Measurements from ENCODE around the gene MYLIP.

MYLIP gene

DNA sequence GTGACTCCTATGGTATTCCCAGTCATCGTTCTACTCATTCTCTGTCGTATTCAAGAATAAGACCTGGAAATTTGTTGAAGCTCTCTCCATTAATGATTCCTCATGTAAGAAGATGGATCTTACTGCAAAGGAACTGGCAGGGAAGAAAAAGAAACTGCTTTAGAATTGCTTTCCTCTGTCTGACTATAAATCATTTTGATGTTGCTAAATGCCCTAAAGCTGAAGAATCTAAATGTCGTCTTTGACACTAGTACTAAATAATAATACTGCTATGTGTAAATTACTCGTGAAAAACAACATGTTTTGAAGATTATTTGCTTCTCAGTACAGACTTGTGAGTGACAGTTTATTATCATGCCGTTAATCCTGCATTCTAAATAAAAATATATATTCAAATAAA, 20.5 kb upstream of the MYLIP start:
- no peak for DNase-seq (ENCODE audit: low read depth)

DNA sequence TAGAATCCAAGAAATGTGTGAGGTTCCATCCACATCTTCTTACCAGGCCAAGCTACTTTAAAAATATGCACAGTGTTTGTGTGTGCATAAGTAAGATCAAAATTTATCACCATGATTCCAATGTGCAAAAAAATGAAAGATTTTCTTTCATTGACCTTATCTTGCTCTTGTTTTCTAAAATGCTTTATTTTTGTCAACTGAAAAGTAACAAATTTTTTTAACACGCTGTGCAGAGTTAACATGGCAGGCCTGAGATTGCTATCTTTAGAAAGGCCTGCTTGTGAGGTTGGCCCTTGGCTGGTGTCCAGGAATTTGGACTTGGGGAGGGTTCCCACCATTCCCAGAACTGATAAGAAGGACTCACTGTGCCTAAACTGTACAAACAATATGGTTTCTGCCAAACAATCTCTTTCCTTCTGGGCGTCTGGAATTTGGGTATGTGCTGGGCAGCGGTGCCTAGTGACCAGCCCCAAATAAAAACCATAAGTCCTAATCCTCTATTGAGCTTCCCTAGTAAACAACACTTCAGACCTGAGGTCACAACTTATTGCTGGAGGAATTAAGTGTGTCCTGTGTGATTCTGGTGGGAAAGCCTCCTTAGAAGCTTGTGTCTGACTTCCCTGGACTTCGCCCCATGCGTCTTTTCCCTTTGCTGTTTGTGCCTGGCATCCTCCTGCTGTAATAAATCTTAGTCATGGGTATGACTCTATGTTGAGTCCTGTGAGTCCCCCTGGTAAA, 19.8 kb upstream of the MYLIP start:
- no peak for DNase-seq (ENCODE audit: low read depth)

DNA sequence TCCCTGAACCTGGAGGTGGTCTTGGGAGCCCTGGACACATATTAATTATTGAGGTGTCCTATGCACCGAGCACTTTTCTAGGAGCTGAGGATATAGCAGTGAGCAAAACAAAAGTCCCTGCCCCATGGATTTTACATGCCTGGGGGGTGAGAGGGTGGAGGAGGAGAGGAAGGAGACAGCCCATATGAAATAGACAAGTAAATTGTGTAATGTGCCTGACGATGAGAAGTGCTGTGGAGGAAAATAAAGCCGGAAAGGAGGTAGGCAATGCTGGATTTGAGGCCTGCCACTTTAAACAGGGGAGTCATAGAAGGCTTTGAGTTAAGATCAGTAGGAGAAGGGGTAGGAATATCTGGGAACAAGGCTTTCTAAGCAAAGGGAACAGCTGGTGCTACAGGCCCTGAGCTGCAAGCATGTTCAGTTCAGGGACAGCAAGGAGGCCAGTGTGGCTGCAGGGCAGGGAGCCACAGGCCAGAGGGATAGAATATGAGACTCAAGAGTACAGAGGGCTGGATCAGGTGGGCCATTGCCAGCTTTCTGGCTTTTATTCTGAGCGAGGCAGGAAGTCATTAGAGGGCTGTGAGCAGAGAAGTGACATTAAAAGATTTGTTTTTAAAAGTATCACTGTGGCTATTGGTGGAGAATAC, 19.1 kb upstream of the MYLIP start:
- no peak for DNase-seq (ENCODE audit: low read depth)

GRCh38 chr6:16118825-16119224, 10.1 kb upstream of the MYLIP start:
- no peak for DNase-seq (ENCODE audit: low read depth)

- DNase-seq (ENCODE audit: low read depth): no peak
Measured at GRCh38 chr6:16121339-16121738, 7.5 kb upstream of the MYLIP start.

GRCh38 chr6:16122197-16122596, 6.7 kb upstream of the MYLIP start:
- DNase-seq (ENCODE audit: low read depth): no peak

DNA sequence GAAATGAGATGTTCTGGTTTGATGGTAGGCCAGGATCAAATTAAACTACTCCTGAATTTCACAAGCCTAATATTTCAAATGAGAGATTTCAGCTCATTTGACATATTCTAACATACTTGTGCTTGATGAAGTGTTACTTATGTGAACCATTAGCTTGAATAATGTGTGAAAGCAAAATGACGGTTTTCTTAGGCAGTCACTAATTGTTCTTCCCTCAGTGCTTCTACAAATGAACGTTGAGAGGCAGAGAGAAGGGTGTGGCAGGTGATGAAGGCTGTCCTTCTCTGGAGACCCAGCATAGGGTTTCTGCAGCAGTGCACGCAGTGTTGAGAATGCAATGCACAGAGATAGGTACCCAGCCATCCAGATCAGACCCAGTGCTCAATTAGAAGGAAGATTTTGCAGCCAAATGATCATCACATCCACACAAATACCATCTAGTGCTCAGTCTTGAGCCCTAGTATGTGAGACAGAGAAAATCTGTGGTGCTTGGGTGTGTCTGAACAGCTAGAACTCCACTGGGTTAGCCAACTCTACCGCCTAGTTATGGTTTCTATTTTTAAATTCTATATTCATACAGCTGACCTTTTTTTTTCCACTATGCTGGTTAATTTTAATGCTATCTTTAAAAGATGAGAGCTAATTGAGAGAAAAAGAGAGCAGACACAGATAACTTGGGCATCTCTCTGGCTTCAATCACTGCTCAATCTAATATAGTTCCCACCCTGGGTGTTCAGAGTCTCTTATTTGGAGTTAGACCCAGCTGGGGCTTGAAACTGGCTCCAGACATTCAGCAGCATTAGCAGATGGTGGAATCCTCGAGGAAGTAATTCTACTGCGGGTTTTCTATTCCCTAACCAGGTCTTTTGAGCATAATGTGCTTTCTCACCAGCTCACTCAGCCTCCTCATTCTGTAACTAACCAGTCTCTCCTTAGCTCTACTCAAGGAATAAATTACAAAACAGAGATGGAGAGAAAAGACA, 4.4 kb upstream of the MYLIP start:
- no peak for DNase-seq (ENCODE audit: low read depth)

DNA sequence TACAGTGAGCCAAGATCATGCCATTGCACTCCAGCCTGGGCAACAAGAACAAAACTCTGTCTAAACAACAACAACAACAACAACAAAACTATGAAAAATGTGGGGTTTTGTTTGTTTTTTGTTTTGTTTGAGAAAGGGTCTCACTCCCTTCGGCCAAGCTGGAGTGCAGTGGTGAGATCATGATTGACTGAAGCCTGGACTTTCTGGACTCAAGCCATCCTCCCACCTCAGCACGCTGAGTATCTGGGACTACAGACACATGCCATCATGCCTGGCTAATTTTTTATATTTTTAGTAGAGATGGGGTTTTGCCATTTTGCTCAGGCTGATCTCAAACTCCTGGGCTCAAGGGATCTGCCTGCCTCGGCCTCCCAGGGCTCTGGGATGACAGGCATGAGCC, 2.8 kb upstream of the MYLIP start:
- DNase-seq (ENCODE audit: low read depth): no peak

- no peak for DNase-seq (ENCODE audit: low read depth)
Measured at GRCh38 chr6:16126861-16127260, 2.0 kb upstream of the MYLIP start.

- no peak for DNase-seq (ENCODE audit: low read depth)
Measured at GRCh38 chr6:16127471-16127870, 1.4 kb upstream of the MYLIP start.

DNA sequence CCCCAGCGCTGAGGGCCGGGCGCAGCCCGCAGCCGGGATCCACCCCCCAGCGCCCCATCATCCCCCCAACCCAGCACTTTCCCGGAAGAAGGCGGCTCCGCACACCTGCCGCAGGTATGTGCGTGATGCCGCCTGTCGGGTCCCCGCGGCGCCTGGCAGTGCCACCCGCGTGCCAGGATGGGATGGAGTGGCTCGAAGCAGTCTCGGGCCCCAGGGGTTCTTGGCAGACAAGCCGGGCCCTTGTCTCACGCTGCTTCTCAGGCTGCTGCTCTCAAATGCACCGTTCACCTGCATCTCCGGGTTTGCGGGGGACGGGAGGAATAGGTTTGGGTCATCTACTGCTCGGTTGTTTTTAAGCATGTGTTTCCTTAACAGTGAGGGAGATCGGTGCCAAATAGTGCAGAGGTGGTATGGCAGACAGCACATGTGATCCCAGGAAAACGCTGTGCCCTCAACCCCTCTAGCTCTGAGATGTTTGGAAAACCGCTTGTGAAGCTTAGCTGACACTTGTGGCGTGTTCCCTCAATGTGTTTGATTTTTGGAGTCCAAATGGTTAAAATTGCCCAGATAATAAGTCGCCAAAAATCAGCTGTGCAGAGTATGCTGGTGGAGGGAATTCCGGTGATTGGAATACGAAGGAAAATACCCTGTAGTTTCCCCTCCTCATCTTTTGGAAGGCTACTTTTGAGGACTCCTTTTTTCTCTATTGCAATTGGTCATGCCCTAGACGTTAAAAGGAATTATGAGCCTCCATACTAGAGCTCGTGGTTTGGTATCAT, 926 bp downstream of the MYLIP start:
- DNase-seq (ENCODE audit: low read depth): no peak

- no peak for DNase-seq (ENCODE audit: low read depth)
Measured at GRCh38 chr6:16130437-16130891, 1.6 kb downstream of the MYLIP start.

DNA sequence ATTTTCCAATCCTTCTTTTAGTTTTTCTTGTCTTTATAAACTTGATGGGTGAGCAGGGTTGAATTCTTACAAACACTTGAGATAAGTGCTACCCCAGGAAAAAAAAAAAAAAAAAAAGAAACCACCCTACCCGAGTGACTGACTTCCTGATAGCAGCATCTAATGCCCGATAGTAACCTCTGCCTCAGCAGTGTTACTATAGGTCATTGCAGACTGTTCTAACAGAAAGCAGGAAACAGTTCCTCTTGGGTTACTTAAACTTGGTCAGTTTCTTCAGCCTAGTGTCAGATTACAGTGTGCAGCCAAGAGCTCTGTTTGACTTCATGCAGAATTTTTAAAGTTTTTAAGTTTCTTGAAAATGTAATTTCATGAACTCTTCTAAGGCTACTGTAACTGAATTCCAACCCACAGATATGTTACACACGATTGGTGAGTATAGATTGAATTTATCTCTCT, 2.1 kb downstream of the MYLIP start:
- no peak for DNase-seq (ENCODE audit: low read depth)

DNA sequence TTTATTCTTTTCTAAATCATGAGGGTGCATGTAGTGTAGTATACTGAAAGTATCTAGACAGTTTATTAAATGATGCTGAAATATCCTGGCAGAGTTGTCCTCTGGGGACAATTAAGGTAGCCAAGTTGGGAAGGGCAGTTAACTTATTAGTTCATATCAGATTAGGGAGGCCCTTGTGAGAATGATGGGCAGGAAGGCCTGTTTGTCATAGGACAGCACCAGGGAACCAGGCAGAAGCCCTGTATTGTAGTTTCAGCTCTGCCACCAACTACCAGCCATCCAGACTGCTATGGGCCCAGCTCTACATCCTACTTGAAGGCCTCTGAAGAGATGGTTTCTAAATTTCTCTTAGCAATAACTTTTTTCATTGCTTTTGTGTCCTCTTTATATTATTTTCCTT, 4.0 kb downstream of the MYLIP start:
- DNase-seq (ENCODE audit: low read depth): no peak

GRCh38 chr6:16134430-16134829, 5.5 kb downstream of the MYLIP start:
- DNase-seq (ENCODE audit: low read depth): no peak

DNA sequence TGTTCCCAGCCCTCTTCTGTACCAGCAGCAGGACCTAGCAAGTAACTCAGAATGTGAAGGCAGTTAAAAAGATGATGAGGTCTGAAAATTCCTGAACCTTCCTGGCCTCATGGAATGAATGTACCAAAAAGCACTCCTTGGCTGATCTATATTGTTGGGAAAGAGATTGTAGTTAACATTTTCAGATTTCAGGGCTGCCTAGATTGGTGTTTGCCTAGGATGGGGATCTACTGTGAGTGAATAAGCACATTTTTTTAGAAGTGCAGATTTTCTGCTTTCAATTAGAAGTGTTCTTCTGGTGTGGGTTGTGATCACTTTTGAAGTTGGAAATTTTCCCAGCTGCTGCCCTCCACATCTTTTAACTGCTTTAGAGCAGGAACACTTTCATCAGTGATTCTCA, 6.2 kb downstream of the MYLIP start:
- DNase-seq (ENCODE audit: low read depth): no peak

DNA sequence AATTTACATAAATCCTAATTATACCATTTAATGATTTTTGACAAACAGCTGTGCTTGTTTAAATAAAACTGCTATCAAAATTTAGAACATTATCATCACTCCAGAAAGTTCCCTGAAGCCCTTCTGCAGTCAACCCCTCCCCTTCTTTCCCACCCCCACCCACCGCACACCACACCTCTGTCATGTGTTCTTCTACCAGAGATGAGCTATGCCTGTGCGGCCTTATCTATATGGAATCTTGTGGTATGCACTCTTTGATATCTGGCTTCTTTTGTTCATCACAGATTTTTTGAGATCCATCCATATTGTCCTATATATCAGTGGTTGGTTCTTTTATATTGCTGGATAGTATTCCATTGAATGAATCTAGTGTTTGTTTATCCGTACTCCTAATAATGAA, 7.2 kb downstream of the MYLIP start:
- DNase-seq (ENCODE audit: low read depth): no peak

DNA sequence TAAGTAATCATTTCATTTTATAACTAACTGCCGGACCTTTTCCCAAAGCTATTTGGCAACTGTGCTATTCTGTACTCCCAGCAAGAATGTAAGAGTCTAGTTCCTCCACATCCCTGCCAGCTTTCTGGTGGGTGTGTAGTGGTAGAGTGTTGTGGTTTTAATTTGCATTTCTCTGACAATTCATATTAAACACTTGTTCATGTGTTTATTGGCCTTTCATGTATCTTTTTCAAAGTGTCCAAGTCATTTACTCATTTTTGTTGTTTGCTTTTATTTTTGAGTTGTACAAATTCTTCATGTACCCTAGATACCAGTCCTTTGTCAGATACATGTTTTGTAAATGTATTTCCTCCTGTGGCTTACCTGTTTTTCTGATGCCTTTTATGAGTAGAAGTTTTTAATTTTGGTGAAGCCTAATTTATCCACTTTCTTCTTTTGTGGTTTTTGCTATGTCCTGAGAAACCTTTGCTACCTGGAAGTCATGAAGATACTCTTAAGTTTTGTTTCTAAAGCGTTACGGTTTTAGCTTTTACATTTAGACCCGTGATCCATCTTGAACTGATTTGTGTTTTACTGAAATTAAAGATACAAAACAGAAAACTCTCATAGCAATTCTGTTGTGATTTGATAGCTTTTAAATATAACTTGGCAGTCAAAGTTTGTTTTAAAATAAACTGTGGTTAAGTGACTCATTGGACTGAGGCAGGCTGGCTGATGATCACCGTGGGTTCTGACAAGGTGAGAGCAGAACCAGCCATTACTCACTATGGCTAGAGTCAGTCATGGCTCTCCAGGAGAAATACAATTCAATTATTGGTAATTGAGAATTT, 8.0 kb downstream of the MYLIP start:
- DNase-seq (ENCODE audit: low read depth): no peak

DNA sequence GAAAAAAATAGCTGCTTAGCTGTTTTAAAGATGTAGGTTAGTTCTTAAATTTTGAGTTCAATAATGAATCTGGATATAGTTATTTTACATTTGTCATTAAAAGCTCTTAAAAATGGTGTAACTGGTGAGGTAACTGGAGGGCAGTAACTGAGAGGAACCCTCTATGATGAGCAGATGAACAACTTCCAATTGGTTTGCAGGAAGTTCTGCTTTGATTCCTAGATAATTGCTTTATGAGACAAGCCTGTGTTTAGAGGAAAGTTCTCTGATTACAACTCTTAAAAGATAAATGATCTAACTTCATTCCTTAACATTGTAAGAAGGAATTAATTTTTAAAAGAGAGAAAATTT, 8.5 kb downstream of the MYLIP start:
- no peak for DNase-seq (ENCODE audit: low read depth)

DNA sequence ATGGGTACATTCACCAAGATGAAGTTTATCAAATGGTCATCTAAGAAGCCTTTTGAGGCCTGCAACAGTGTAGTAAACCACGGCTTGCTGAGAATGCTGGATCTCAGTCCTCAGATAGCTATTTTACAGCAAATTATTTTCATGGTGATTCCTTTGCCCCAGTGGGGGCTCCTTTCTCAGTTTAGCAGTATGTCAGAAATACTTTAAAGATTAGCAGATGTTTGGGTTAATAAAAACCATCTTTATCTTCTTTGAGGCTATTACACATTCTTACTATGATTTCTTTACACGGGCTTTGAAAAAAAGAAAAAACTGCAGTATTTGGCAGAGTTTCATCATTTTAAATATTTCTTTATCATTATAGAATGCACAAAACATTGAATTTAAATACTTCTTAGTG, 10.7 kb downstream of the MYLIP start:
- no peak for DNase-seq (ENCODE audit: low read depth)

GRCh38 chr6:16140607-16141006, 11.7 kb downstream of the MYLIP start:
- no peak for DNase-seq (ENCODE audit: low read depth)

Measured in stimulated activated CD8-positive, alpha-beta memory T cell treated with anti-CD3 and anti-CD28 coated beads, Interleukin-12 subunit alpha, Interleukin-12 subunit beta, amount 100 ng/mL, for 4 hours (primary cell).